Fibroblast of lung (primary cell): Measurements from ENCODE around the gene RUNX1.

Experiments
- CTCF ChIP-seq, 2 donors: IDR thresholded peaks in 1 of 2; conservative IDR thresholded peaks in 1 of 2; 1 replicate in 1 of 2; 2 replicates in 1 of 2; pipeline ENCODE4 v1.5.1; 2011 to 2012; ENCODE audit warnings: low read length in 2 of 2, control low read depth in 1 of 2, inconsistent platforms in 1 of 2, low read depth in 1 of 2, mild to moderate bottlenecking in 1 of 2
- EZH2 ChIP-seq: IDR thresholded peaks from 2 replicates; pipeline ENCODE4 v1.5.1; 2012; ENCODE audit warnings: low read length, control low read depth, mild to moderate bottlenecking; ENCODE audit errors: missing control alignments

- no peak for TF ChIP-seq CTCF (conservative IDR thresholded peaks at IDR 0.05 in 1 of 2, IDR thresholded peaks at IDR 0.05 in 1 of 2; ENCODE audit: low read depth in 1 of 2, low read length in 2 of 2)
- TF ChIP-seq EZH2, result no peak
These were observed 30.1 kb upstream of the RUNX1 start for GRCh38 chr21:35079181-35079580.
